ENCODE results near the gene ACTL6B.

DNA sequence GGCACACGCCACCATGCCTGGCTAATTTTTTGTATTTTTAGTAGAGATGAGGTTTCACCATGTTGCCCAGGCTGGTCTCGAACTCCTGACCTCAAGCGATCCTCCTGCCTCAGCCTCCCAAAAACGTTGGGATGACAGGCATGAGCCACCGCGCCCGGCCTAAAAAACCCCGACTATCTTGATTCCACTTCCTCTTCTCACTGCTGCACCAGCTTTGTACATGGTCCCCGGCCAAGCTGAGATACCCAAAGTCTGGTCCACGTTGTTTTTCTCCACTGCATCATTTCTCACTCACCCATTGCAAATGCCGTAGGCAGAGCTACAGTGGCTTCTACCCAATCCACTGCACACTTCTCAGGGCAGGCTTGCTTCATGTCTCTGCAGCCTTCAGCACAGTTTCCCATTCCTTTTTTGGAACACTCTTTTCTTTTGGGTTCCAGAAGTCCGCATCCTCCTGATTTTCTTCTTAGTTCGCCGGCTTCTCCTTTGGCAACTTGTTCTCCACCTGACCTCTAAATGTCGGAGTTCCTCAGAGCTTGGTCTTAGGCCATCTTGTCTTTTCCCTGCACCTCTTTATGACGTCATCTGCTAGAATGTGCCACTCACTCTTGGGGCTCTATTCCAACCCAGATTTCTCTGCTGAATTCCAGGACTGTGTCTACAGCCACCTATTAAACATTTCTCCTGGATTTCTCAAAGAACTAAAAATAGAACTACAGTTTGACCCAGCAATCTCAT is 11.3 kb upstream of the ACTL6B start:
- TF ChIP-seq, protein P1, sequence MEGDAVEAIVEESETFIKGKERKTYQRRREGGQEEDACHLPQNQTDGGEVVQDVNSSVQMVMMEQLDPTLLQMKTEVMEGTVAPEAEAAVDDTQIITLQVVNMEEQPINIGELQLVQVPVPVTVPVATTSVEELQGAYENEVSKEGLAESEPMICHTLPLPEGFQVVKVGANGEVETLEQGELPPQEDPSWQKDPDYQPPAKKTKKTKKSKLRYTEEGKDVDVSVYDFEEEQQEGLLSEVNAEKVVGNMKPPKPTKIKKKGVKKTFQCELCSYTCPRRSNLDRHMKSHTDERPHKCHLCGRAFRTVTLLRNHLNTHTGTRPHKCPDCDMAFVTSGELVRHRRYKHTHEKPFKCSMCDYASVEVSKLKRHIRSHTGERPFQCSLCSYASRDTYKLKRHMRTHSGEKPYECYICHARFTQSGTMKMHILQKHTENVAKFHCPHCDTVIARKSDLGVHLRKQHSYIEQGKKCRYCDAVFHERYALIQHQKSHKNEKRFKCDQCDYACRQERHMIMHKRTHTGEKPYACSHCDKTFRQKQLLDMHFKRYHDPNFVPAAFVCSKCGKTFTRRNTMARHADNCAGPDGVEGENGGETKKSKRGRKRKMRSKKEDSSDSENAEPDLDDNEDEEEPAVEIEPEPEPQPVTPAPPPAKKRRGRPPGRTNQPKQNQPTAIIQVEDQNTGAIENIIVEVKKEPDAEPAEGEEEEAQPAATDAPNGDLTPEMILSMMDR (conservative IDR thresholded peaks at IDR 0.05) = no peak
- TF ChIP-seq EZH2 (IDR thresholded peaks at IDR 0.05; ENCODE audit: low read depth) = no peak

Data from PC-9 (cell line).